Transverse colon (tissue), 4 donors: ENCODE data around the gene LOX.

ENCODE experiments used
- POLR2A ChIP-seq: fragments of 450-650 bp; IDR thresholded peaks from one replicate; pipeline ENCODE4 v1.6.1; 2016; ENCODE audit warnings: antibody characterized with exemption, mild to moderate bottlenecking, moderate library complexity
- POLR2AphosphoS5 ChIP-seq, 3 donors: sonication (generic); formaldehyde crosslinking; IDR thresholded peaks; one replicate each; pipeline ENCODE4 v1.6.1; 2016; ENCODE audit warnings: antibody characterized with exemption in 3 of 3
- TF ChIP-seq, protein P1 (sequence below), 5 experiments: fragments of 200-600 bp in 3 of 5; fragments of 450-650 bp in 2 of 5; sonication (generic) in 3 of 5; IDR thresholded peaks; 1 replicate in 2 of 5; 2 replicates in 3 of 5; pipeline ENCODE4 v1.5.1; 2016 to 2017; ENCODE audit warnings: antibody characterized with exemption in 5 of 5, inconsistent platforms in 3 of 5, mild to moderate bottlenecking in 2 of 5, moderate library complexity in 1 of 5

DNA sequence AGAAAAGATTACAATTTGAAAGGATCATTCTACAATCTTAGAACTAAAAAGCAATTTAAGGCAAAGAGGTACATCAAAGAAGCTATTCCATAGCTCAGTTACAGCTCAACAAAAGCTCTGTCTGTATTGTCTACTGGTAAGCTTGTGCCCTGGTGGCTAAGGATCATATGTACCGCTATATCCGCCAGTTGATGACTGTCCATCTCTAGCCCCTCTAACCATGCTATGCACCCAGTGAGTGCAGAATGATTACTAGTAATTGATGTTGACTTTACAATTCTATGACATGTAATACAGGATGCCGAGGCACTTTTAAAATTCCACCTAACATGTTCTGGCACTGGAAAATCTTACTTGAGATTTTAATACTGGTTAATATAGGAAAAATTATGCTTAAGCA lies 13.1 kb downstream of the LOX start:
- TF ChIP-seq, protein P1, sequence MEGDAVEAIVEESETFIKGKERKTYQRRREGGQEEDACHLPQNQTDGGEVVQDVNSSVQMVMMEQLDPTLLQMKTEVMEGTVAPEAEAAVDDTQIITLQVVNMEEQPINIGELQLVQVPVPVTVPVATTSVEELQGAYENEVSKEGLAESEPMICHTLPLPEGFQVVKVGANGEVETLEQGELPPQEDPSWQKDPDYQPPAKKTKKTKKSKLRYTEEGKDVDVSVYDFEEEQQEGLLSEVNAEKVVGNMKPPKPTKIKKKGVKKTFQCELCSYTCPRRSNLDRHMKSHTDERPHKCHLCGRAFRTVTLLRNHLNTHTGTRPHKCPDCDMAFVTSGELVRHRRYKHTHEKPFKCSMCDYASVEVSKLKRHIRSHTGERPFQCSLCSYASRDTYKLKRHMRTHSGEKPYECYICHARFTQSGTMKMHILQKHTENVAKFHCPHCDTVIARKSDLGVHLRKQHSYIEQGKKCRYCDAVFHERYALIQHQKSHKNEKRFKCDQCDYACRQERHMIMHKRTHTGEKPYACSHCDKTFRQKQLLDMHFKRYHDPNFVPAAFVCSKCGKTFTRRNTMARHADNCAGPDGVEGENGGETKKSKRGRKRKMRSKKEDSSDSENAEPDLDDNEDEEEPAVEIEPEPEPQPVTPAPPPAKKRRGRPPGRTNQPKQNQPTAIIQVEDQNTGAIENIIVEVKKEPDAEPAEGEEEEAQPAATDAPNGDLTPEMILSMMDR (IDR thresholded peaks at IDR 0.05): no peak
- TF ChIP-seq POLR2AphosphoS5 (IDR thresholded peaks at IDR 0.05) (no peak), POLR2A (no peak)
